ENCODE data around the gene CDH12.
"Not testable (repeated sequence)": the region's sequence is repeated elsewhere in the genome, so short reads cannot be mapped to it uniquely, and the experiment has no call there.

CDH12 gene

DNA sequence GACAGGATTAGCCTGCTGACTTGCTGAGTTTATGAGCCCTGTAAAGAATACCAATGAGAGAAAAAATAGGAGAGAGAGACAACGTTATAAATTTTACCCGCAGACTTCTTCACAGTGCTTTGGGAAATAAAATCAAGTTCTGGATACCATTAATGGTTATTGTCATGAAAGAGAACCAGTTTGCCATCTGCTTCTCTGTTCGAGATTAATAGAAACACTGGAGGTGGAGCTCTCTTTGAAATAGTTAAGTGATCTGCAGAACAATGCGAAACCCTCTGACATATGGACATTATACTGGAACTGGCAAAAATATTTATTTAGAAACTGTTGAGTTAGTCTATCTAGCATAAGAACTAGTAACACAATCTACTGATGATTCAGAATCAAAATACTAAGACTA lies 500.7 kb downstream of the CDH12 start:
- no peak overlapping the region for H3K4me3 ChIP-seq (ENCODE audit: low read depth, low read length)
- DNase-seq = no peak
- H3K27me3 ChIP-seq = no peaks in the 10 kb centered on the region
- H3K4me1 ChIP-seq = no peaks in the 10 kb centered on the region
- H3K9me3 ChIP-seq = no peaks in the 10 kb centered on the region
- no peak for TF ChIP-seq CTCF (IDR thresholded peaks at IDR 0.05; ENCODE audit: low read depth, low read length)
- no peaks in the 10 kb centered on the region for H3K36me3 ChIP-seq

- no peaks in the 10 kb centered on the region for H3K27me3 ChIP-seq
- no peaks in the 10 kb centered on the region for H3K9me3 ChIP-seq
- no peak for DNase-seq
- no peak overlapping the region for H3K4me3 ChIP-seq (ENCODE audit: low read depth, low read length)
- TF ChIP-seq CTCF (IDR thresholded peaks at IDR 0.05; ENCODE audit: low read depth, low read length) = no peak
- no peaks in the 10 kb centered on the region for H3K4me1 ChIP-seq
- H3K36me3 ChIP-seq = no peaks in the 10 kb centered on the region
Observed at GRCh38 chr5:22351178-22351577, 502.0 kb downstream of the CDH12 start.

- Histone ChIP-seq H3K36me3 (no peaks in the 10 kb centered on the region), H3K4me1 (no peaks in the 10 kb centered on the region), H3K27me3 (no peaks in the 10 kb centered on the region), H3K9me3 (no peaks in the 10 kb centered on the region), H3K4me3 (ENCODE audit: low read depth, low read length) (no peak overlapping the region)
- no peak for TF ChIP-seq CTCF (IDR thresholded peaks at IDR 0.05; ENCODE audit: low read depth, low read length)
- no peak for DNase-seq
Observed at GRCh38 chr5:22348027-22348426, 505.1 kb downstream of the CDH12 start.

GRCh38 chr5:22344000-22344399 lies 509.1 kb downstream of the CDH12 start:
- DNase-seq = no peak
- TF ChIP-seq CTCF (IDR thresholded peaks at IDR 0.05; ENCODE audit: low read depth, low read length) = no peak
- H3K4me1 ChIP-seq = no peaks in the 10 kb centered on the region
- no peak overlapping the region for H3K4me3 ChIP-seq (ENCODE audit: low read depth, low read length)
- no peaks in the 10 kb centered on the region for H3K36me3 ChIP-seq
- no peaks in the 10 kb centered on the region for H3K27me3 ChIP-seq
- no peaks in the 10 kb centered on the region for H3K9me3 ChIP-seq

- no peaks in the 10 kb centered on the region for H3K36me3 ChIP-seq
- no peak for DNase-seq
- no peaks in the 10 kb centered on the region for H3K9me3 ChIP-seq
- no peaks in the 10 kb centered on the region for H3K4me1 ChIP-seq
- H3K4me3 ChIP-seq (ENCODE audit: low read depth, low read length) = no peak overlapping the region
- H3K27me3 ChIP-seq = no peaks in the 10 kb centered on the region
- no peak for TF ChIP-seq CTCF (IDR thresholded peaks at IDR 0.05; ENCODE audit: low read depth, low read length)
Observed at GRCh38 chr5:22341406-22341805, 511.7 kb downstream of the CDH12 start.

DNA sequence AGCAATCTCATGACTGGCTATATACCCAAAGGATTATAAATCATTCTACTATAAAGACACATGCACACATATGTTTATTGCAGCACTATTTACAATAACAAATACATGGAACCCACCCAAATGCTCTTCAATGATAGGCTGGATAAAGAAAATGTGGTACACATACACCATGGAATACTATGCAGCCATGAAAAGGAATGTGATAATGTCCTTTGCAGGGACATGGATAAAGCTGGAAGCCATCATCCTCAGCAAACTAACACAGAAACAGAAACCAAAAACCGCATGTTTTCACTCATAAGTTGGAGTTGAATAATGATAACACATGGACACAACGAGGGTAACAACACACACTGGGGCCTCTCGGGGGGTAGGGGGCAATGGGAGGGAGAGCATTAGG lies 520.2 kb downstream of the CDH12 start:
- H3K4me1 ChIP-seq; H3K27me3 ChIP-seq; DNase-seq; H3K9me3 ChIP-seq; H3K4me3 ChIP-seq (ENCODE audit: low read depth, low read length); H3K36me3 ChIP-seq: not testable (repeated sequence)

DNA sequence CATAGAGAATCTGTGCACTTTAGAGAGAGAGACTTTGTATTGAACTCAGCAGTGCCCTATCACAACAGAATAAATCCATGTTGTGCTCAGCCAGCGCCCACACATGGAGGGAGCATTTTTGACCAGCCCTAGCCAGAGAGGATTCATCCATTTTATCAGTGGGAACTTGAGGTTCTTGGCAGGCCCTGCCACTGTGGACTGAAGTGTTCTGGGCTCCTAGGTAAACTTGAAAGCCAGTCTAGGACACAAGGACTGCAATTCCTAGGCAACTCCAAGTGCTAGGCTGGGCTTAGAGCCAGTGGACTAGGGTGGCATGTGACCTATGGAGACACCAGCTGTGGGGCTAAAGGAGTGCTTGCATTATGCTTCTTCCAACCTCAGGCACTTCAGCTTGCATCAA lies 523.5 kb downstream of the CDH12 start:
- no peak overlapping the region for H3K4me3 ChIP-seq (ENCODE audit: low read depth, low read length)
- H3K27me3 ChIP-seq = no peaks in the 10 kb centered on the region
- H3K9me3 ChIP-seq = no peaks in the 10 kb centered on the region
- no peak for DNase-seq
- H3K36me3 ChIP-seq = no peaks in the 10 kb centered on the region
- no peaks in the 10 kb centered on the region for H3K4me1 ChIP-seq
- TF ChIP-seq CTCF (IDR thresholded peaks at IDR 0.05; ENCODE audit: low read depth, low read length) = no peak

Data from BE2C (cell line).